Activated CD8-positive, alpha-beta T cell treated with anti-CD3 and anti-CD28 coated beads for 36 hours (primary cell): ENCODE data around the gene ANKRD60. TPM values are rescaled to one million over a fixed set of nuclear protein-coding genes. Genes with fewer than 3 reads are reported as not detected.

Source experiments
- ATAC-seq: fragments of 200-7000 bp; cut with Tn5 transposase; one replicate; pipeline ENCODE4 v1.10.0; 2021; ENCODE audit warnings: mild to moderate bottlenecking, moderate library complexity
- CTCF ChIA-PET: fragments of 350-600 bp; sonication (Branson Sonifier 250); formaldehyde crosslinking; loops from one replicate; lab custom pipeline; 2021; ENCODE audit warnings: antibody characterized with exemption; lab: Charles Lee
- POLR2A ChIA-PET: fragments of 350-600 bp; sonication (Branson Sonifier 250); formaldehyde crosslinking; loops from one replicate; lab custom pipeline; 2021; ENCODE audit warnings: antibody characterized with exemption; lab: Charles Lee
- DNase-seq: peaks from one replicate; pipeline ENCODE4 v3.0.0-alpha.2; 2020
- H3K27ac Mint-ChIP-seq: one replicate; pipeline ENCODE4 v1.8.0; 2021; ENCODE audit warnings: mild to moderate bottlenecking, mixed read lengths
- H3K27me3 Mint-ChIP-seq: one replicate; pipeline ENCODE4 v1.8.0; 2021; ENCODE audit warnings: mixed read lengths
- H3K36me3 Mint-ChIP-seq: one replicate; pipeline ENCODE4 v1.8.0; 2021; ENCODE audit warnings: low read depth, mixed read lengths
- H3K4me1 Mint-ChIP-seq: one replicate; pipeline ENCODE4 v1.8.0; 2021; ENCODE audit warnings: low read depth, mixed read lengths
- H3K4me3 Mint-ChIP-seq: one replicate; pipeline ENCODE4 v1.8.0; 2021; ENCODE audit warnings: mild to moderate bottlenecking, moderate library complexity, mixed read lengths
- H3K9me3 Mint-ChIP-seq: one replicate; pipeline ENCODE4 v1.8.0; 2021; ENCODE audit warnings: mixed read lengths
- CTCF ChIP-seq: fragments of 200-600 bp; IDR thresholded peaks from one replicate; pipeline ENCODE4 v1.8.0; 2022; ENCODE audit warnings: antibody characterized with exemption, mild to moderate bottlenecking
- intact Hi-C: fragments of 100-400 bp; cut with micrococcal nuclease; formaldehyde crosslinking; loops from one replicate; pipeline ENCODE4 v1.10.0; 2022
- total RNA-seq, 2 experiments: library from RNA; stranded (reverse); gene quantifications; one replicate each; pipeline ENCODE4 v1.2.3, GENCODE V29; 2021

The ANKRD60 gene
- total RNA-seq, 2 experiments from 2014 or later: not detected

- Mint-ChIP-seq H3K36me3 (no peaks in the 10 kb centered on the region), H3K27me3 (peaks cover 14% of the 10 kb centered on the region), H3K9me3 (peaks cover 6% of the 10 kb centered on the region), H3K4me1 (no peaks in the 10 kb centered on the region), H3K27ac (no peak overlapping the region), H3K4me3 (no peak overlapping the region)
- ChIA-PET CTCF (interaction anchor here (0.6 to 3.5 kb wide), 7 partner anchors 11 to 68 kb away, joined by 3 to 26 read pairs (median 3); no protein-coding TSS in a partner anchor), POLR2A (no interaction called here)
- intact Hi-C loops: no loop called here
- no peak for TF ChIP-seq CTCF
- DNase-seq: no peak
- no peak for ATAC-seq
Measured at GRCh38 chr20:58192065-58192464, 36.4 kb downstream of the ANKRD60 start.

GRCh38 chr20:58188527-58188926, 39.9 kb downstream of the ANKRD60 start:
- Mint-ChIP-seq H3K36me3 (no peaks in the 10 kb centered on the region), H3K4me3 (no peak overlapping the region), H3K9me3 (peaks cover 4% of the 10 kb centered on the region), H3K27ac (no peak overlapping the region), H3K4me1 (no peaks in the 10 kb centered on the region), H3K27me3 (peaks cover 15% of the 10 kb centered on the region)
- ChIA-PET CTCF (interaction anchor here (1.7 kb wide), 1 partner anchor 9 kb away, joined by 4 read pairs; no protein-coding TSS in a partner anchor), POLR2A (no interaction called here)
- ATAC-seq (no peak), DNase-seq (no peak)
- no peak for TF ChIP-seq CTCF
- intact Hi-C loops: no loop called here

GRCh38 chr20:58184984-58185383, 43.5 kb downstream of the ANKRD60 start:
- POLR2A ChIA-PET: no interaction called here
- no peak for ATAC-seq
- Mint-ChIP-seq H3K4me3 (no peak overlapping the region), H3K4me1 (no peaks in the 10 kb centered on the region), H3K9me3 (peaks cover 4% of the 10 kb centered on the region), H3K27ac (no peak overlapping the region), H3K36me3 (no peaks in the 10 kb centered on the region), H3K27me3 (peaks cover 23% of the 10 kb centered on the region)
- TF ChIP-seq CTCF: no peak
- CTCF ChIA-PET: interaction anchor here (0.8 kb wide), 1 partner anchor 67 kb away, joined by 3 read pairs; no protein-coding TSS in a partner anchor
- intact Hi-C loops: no loop called here
- DNase-seq: no peak

GRCh38 chr20:58184063-58184462, 44.4 kb downstream of the ANKRD60 start:
- ATAC-seq (no peak), DNase-seq (no peak)
- H3K9me3 Mint-ChIP-seq: peaks cover 4% of the 10 kb centered on the region
- no peak overlapping the region for H3K27ac Mint-ChIP-seq
- H3K4me3 Mint-ChIP-seq: no peak overlapping the region
- peaks cover 27% of the 10 kb centered on the region for H3K27me3 Mint-ChIP-seq
- H3K4me1 Mint-ChIP-seq: peaks cover 4% of the 10 kb centered on the region
- no peak for TF ChIP-seq CTCF
- intact Hi-C loops: no loop called here
- ChIA-PET POLR2A (no interaction called here), CTCF (no interaction called here)
- no peaks in the 10 kb centered on the region for H3K36me3 Mint-ChIP-seq

- Mint-ChIP-seq H3K27me3 (peaks cover 26% of the 10 kb centered on the region), H3K9me3 (peaks cover 4% of the 10 kb centered on the region), H3K27ac (no peak overlapping the region), H3K4me3 (no peak overlapping the region), H3K36me3 (no peaks in the 10 kb centered on the region), H3K4me1 (peaks cover 4% of the 10 kb centered on the region)
- ATAC-seq (no peak), DNase-seq (no peak)
- POLR2A ChIA-PET: no interaction called here
- intact Hi-C loops: no loop called here
- CTCF ChIA-PET: interaction anchor here (1.0 to 3.3 kb wide), 4 partner anchors 9 to 533 kb away, joined by 3 to 26 read pairs (median 5); no protein-coding TSS in a partner anchor
- no peak for TF ChIP-seq CTCF
Measured at GRCh38 chr20:58182521-58183140, 45.8 kb downstream of the ANKRD60 start.
